MCF 10A (cell line): ENCODE measurements around the gene RYR1. TPM values are rescaled to one million over a fixed set of nuclear protein-coding genes. Genes with fewer than 3 reads are reported as not detected.

Source experiments
- BruUV-seq: library from RNA; stranded (reverse); fragments of 400-500 nt; replicated peaks from 2 replicates; lab custom pipeline; 2021; lab: Mats Ljungman, UMichigan
- CTCF ChIA-PET: fragments of 300-600 bp; sonication (Branson Sonifier 250); formaldehyde crosslinking; extraction: SDS; loops from one replicate; lab custom pipeline; 2021; ENCODE audit warnings: antibody characterized with exemption, inconsistent platforms; lab: Yijun Ruan, JAX
- POLR2A ChIA-PET: fragments of 300-600, 350-650 bp; sonication (Branson Sonifier 250); formaldehyde crosslinking; extraction: SDS; loops from one replicate; lab custom pipeline; 2020; ENCODE audit warnings: antibody characterized with exemption, inconsistent platforms; lab: Yijun Ruan, JAX
- DNase-seq: peaks from one replicate; pipeline ENCODE4 v3.0.0-alpha.2; 2018; ENCODE audit not compliant: unreplicated experiment
- H3K27ac Mint-ChIP-seq: one replicate; pipeline ENCODE4 v1.8.0; 2022; ENCODE audit warnings: mild to moderate bottlenecking, low read depth, mixed read lengths; ENCODE audit not compliant: unreplicated experiment
- H3K27me3 Mint-ChIP-seq: one replicate; pipeline ENCODE4 v1.8.0; 2022; ENCODE audit warnings: mixed read lengths; ENCODE audit not compliant: insufficient read depth, unreplicated experiment
- H3K36me3 Mint-ChIP-seq: one replicate; pipeline ENCODE4 v1.8.0; 2022; ENCODE audit warnings: mild to moderate bottlenecking, moderate library complexity, mixed read lengths; ENCODE audit not compliant: insufficient read depth, unreplicated experiment
- H3K4me1 Mint-ChIP-seq: one replicate; pipeline ENCODE4 v1.8.0; 2022; ENCODE audit warnings: mixed read lengths; ENCODE audit not compliant: insufficient read depth, unreplicated experiment
- H3K4me3 Mint-ChIP-seq: one replicate; pipeline ENCODE4 v1.8.0; 2022; ENCODE audit warnings: mild to moderate bottlenecking, moderate library complexity, mixed read lengths; ENCODE audit not compliant: unreplicated experiment
- H3K9me3 Mint-ChIP-seq: one replicate; pipeline ENCODE4 v1.8.0; 2022; ENCODE audit warnings: mixed read lengths; ENCODE audit not compliant: unreplicated experiment
- intact Hi-C: fragments of 100-400 bp; cut with micrococcal nuclease; formaldehyde crosslinking; loops from 2 replicates; pipeline ENCODE4 v1.14.1; 2022
- total RNA-seq: library from RNA; stranded (reverse); gene quantifications from 2 replicates; pipeline ENCODE4 v1.2.3, GENCODE V29; 2022
- TF ChIP-seq, protein P1 (sequence below): fragments of 200-600 bp; IDR thresholded peaks from one replicate; pipeline ENCODE4 v1.8.0; 2022; ENCODE audit warnings: antibody characterized with exemption, mild to moderate bottlenecking; ENCODE audit not compliant: unreplicated experiment

The RYR1 gene
- total RNA-seq, 1 experiment from 2014 or later, result 0.28 TPM

DNA sequence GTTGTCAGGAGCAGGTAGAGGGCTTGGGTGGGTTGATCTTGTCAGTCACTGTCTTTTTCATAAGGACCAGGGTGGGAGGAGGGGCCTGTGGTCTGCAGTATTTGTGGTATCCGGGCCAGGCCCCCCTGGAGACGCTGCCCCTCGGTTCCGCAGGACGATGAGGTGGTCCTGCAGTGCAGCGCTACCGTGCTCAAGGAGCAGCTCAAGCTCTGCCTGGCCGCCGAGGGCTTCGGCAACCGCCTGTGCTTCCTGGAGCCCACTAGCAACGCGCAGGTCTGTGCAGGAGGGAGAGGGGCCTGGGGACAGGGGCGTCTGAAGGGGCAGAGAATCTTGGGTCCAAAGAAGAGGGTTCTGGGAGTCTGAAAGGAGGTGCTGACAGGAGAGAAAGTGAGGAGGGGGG is 7.1 kb downstream of the RYR1 start:
- BruUV-seq, result no TSS peak
- ChIA-PET POLR2A (no interaction called here), CTCF (interaction anchor here (0.6 kb wide), 1 partner anchor 38 kb away, joined by 3 read pairs; the partner anchor contains the start of gene FAM98C)
- Mint-ChIP-seq H3K9me3 (no peaks in the 10 kb centered on the region), H3K27ac (no peak overlapping the region), H3K4me1 (no peaks in the 10 kb centered on the region), H3K4me3 (no peak overlapping the region), H3K36me3 (no peaks in the 10 kb centered on the region), H3K27me3 (peaks cover 31% of the 10 kb centered on the region)
- no peak for DNase-seq
- TF ChIP-seq, protein P1, sequence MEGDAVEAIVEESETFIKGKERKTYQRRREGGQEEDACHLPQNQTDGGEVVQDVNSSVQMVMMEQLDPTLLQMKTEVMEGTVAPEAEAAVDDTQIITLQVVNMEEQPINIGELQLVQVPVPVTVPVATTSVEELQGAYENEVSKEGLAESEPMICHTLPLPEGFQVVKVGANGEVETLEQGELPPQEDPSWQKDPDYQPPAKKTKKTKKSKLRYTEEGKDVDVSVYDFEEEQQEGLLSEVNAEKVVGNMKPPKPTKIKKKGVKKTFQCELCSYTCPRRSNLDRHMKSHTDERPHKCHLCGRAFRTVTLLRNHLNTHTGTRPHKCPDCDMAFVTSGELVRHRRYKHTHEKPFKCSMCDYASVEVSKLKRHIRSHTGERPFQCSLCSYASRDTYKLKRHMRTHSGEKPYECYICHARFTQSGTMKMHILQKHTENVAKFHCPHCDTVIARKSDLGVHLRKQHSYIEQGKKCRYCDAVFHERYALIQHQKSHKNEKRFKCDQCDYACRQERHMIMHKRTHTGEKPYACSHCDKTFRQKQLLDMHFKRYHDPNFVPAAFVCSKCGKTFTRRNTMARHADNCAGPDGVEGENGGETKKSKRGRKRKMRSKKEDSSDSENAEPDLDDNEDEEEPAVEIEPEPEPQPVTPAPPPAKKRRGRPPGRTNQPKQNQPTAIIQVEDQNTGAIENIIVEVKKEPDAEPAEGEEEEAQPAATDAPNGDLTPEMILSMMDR, result no peak
- intact Hi-C loops, result no loop called here

DNA sequence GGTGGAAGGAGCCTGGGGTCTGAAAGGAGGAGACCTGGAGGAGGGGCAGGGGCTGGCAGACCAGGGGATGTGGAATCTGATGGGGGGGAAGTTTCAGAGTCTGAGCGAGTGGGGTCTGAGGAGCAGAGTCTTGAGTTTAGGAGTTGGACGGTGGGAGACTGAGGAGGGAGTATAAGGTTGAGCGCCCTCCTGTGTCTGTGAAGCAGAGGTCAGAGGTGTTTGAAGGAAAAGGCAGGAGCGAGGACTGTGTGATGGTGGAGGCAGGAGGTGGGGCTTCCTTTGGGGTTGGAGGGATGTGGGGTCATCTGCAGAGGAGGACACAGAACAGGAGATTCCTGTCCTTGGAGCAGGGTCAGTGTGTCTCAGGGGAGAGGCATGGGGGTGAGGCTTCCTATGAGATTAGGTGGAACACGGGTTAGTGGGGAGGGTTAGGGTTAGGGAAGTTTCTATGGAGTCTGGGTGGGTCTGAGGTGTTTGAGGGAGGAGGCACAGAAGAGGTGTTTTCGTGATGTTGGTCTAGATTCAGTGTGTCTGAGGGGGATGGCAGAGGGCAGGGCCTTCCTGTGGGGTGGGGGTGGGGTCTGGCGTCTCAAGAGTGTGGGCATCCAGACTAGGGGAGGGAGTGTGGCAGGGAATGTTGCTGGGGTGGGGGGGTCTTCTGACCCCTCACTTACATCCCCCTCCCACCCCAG is 8.3 kb downstream of the RYR1 start:
- ChIA-PET POLR2A (no interaction called here), CTCF (no interaction called here)
- no peaks in the 10 kb centered on the region for H3K9me3 Mint-ChIP-seq
- intact Hi-C loops, result no loop called here
- TF ChIP-seq, protein P1, result no peak
- no peaks in the 10 kb centered on the region for H3K36me3 Mint-ChIP-seq
- peak; percentile 6 for DNase-seq
- no TSS peak for BruUV-seq
- H3K4me1 Mint-ChIP-seq, result no peaks in the 10 kb centered on the region
- peaks cover 42% of the 10 kb centered on the region for H3K27me3 Mint-ChIP-seq
- H3K27ac Mint-ChIP-seq, result no peak overlapping the region
- H3K4me3 Mint-ChIP-seq, result no peak overlapping the region

DNA sequence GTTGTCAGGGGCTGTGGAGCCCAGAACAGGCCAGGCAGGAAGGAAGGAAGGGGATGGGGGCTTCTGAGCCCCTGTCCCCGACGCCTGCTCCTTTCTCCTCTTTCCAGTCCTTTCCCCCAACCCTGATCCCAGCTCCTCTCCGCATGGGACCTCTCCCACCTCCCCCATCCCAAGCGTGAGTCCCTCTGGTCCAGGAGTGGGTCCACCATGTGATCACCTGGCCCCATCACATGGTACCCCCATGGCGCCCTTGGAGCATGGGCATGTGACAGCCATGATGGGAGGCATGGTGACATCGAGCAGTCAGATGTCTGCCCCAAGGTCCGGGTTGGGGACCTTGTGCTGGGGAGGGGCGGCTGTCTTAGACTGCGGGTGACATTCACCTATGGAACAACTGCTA is 9.2 kb downstream of the RYR1 start:
- TF ChIP-seq, protein P1, result no peak
- POLR2A ChIA-PET, result no interaction called here
- H3K27me3 Mint-ChIP-seq, result peaks cover 42% of the 10 kb centered on the region
- no peak overlapping the region for H3K27ac Mint-ChIP-seq
- no peaks in the 10 kb centered on the region for H3K9me3 Mint-ChIP-seq
- CTCF ChIA-PET, result no interaction called here
- no peaks in the 10 kb centered on the region for H3K4me1 Mint-ChIP-seq
- DNase-seq, result no peak
- BruUV-seq, result no TSS peak
- no peaks in the 10 kb centered on the region for H3K36me3 Mint-ChIP-seq
- no peak overlapping the region for H3K4me3 Mint-ChIP-seq
- intact Hi-C loops, result no loop called here

DNA sequence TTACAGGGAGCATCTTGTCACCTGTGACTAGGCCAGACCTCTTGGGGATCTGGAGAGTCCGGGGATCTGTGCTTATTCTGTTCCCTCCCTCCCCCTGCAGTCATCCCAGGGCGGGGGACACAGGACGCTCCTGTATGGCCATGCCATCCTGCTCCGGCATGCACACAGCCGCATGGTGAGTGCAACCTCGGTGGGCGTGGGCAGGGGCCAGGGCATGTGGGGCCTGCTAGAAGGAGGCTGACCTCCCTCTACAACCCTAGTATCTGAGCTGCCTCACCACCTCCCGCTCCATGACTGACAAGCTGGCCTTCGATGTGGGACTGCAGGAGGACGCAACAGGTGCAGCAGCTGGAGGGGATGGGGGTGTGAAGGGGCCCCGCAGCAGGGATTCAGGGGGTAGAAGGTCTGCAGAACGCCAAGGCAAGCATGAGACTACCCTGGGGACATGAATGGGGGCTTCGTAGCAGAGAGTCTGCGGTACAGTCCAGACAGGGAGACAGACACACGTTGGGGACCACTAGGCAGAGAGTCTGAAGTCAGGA is 10.0 kb downstream of the RYR1 start:
- peaks cover 45% of the 10 kb centered on the region for H3K27me3 Mint-ChIP-seq

More for the DNA sequence above, 10.0 kb downstream of the RYR1 start:
- H3K27ac Mint-ChIP-seq, result no peak overlapping the region
- H3K4me3 Mint-ChIP-seq, result no peak overlapping the region
- ChIA-PET CTCF (no interaction called here), POLR2A (no interaction called here)
- no peaks in the 10 kb centered on the region for H3K36me3 Mint-ChIP-seq
- no peaks in the 10 kb centered on the region for H3K9me3 Mint-ChIP-seq
- intact Hi-C loops, result no loop called here
- TF ChIP-seq, protein P1, result no peak
- H3K4me1 Mint-ChIP-seq, result no peaks in the 10 kb centered on the region
- no peak for DNase-seq
- BruUV-seq, result no TSS peak
